ENCODE data around the gene EDN1. TPM values are rescaled to one million over a fixed set of nuclear protein-coding genes. Genes with fewer than 3 reads are reported as not detected.

EDN1 gene
- total and polyA plus RNA-seq, 2 of the 13 experiments (the other 11 are each of a cell fraction or from before 2014, with no cell fraction given): 0.15 to 1.2 TPM

GRCh38 chr6:12335717-12336116 is 45.6 kb downstream of the EDN1 start:
- no peak for DNase-seq (ENCODE audit: low spot score)

More at GRCh38 chr6:12335717-12336116, 45.6 kb downstream of the EDN1 start:
- H4K20me1 ChIP-seq (ENCODE audit: insufficient read depth, low read length): no peaks in the 10 kb centered on the region
- no peaks in the 10 kb centered on the region for H3K79me2 ChIP-seq (ENCODE audit: insufficient read depth, low read length)
- no TSS peak for BruUV-seq (replicated peaks)
- H3K9me3 ChIP-seq (ENCODE audit: low read length): no peaks in the 10 kb centered on the region
- ChIA-PET CTCF (ENCODE audit: low intra/inter-chr PET ratio, low total read pairs) (no interaction called here), POLR2A (interaction anchor here (0.9 to 1.3 kb wide), 2 partner anchors 28 to 30 kb away, joined by 3 read pairs; no protein-coding TSS in a partner anchor)
- no peak overlapping the region for H3K4me3 ChIP-seq (replicated peaks in 1 of 3; ENCODE audit: insufficient read depth in 1 of 3, low read depth in 2 of 3, low read length in 3 of 3)
- no peaks in the 10 kb centered on the region for H3K36me3 ChIP-seq (replicated peaks in 1 of 2; ENCODE audit: control insufficient read depth in 1 of 2, insufficient read depth in 2 of 2, low read length in 2 of 2)
- H2AFZ ChIP-seq (ENCODE audit: low read length): no peak overlapping the region
- no peaks in the 10 kb centered on the region for H3K27me3 ChIP-seq (ENCODE audit: control insufficient read depth in 1 of 2, insufficient read depth in 2 of 2, low read length in 2 of 2)
- no peak overlapping the region for H3K9ac ChIP-seq (ENCODE audit: insufficient read depth, low read depth, low read length)
- intact Hi-C loops (cut with micrococcal nuclease; ENCODE audit: unreplicated experiment) (no loop called here), in situ Hi-C loops (cut with HindIII; ENCODE audit: extremely low pct_ligation_motif_present, low pct_unique_long_range_greater_than_20kb) (no loop called here)
- ATAC-seq (no peak), FAIRE-seq (no peak)
- H3K4me1 ChIP-seq (ENCODE audit: insufficient read depth, low read length): peaks cover 78% of the 10 kb centered on the region
- TF ChIP-seq PCBP1 (IDR thresholded peaks at IDR 0.05; ENCODE audit: borderline replicate concordance, low read depth, low read length) (no peak), SKIL (CRISPR knock-in tag; IDR thresholded peaks at IDR 0.05; ENCODE audit: borderline replicate concordance) (no peak), CTCF (CRISPR knock-in tag; IDR thresholded peaks at IDR 0.05) (0 out of 2 replicates have a peak, but pooled peaks have one; percentile 7)
- no peak overlapping the region for H3K4me2 ChIP-seq (ENCODE audit: low read depth, low read length)
- no peak overlapping the region for H3K27ac ChIP-seq (ENCODE audit: extremely low read length, insufficient read depth, low read length)
- 36% methylated on average over 1 of the region's 1 CpG for WGBS (ENCODE audit: low lambda C conversion rate)
